Breast epithelium (tissue), 3 donors: ENCODE results near the gene IMMP2L.

Experiments
- CTCF ChIP-seq, 3 donors: fragments of 450-650 bp; IDR thresholded peaks; one replicate each; pipeline ENCODE4 v1.5.1; 2016 to 2017; ENCODE audit warnings: antibody characterized with exemption in 3 of 3, mild to moderate bottlenecking in 3 of 3, moderate library complexity in 3 of 3
- POLR2A ChIP-seq: fragments of 450-650 bp; IDR thresholded peaks from one replicate; pipeline ENCODE4 v1.6.1; 2016; ENCODE audit warnings: antibody characterized with exemption, mild to moderate bottlenecking, moderate library complexity

DNA sequence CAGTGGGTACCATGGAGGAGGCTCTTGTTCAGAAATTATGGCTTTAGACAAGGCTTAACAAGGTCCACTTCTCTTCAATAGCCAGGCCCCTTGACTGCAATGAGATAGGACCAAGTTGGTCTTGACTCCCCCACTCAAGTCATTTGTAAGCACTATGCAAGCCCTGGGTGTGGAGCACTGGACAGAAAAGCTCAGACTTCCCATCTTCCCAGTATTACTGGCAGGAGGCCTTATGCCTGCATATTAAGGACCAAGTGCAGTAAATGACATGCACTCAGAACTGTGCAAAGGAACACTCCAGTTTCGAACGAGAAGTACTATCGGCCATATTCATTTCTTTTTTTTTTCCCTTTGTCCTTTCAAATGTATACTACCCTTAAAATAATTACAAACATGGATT, 789.7 kb downstream of the IMMP2L start:
- TF ChIP-seq CTCF (IDR thresholded peaks at IDR 0.05) (no peak), POLR2A (no peak)
